Measurements from ENCODE around the gene HBE1. TPM values are rescaled to one million over a fixed set of nuclear protein-coding genes. Genes with fewer than 3 reads are reported as not detected.

HBE1 gene
- total RNA-seq, 2 donors from 2014 or later = not detected

DNA sequence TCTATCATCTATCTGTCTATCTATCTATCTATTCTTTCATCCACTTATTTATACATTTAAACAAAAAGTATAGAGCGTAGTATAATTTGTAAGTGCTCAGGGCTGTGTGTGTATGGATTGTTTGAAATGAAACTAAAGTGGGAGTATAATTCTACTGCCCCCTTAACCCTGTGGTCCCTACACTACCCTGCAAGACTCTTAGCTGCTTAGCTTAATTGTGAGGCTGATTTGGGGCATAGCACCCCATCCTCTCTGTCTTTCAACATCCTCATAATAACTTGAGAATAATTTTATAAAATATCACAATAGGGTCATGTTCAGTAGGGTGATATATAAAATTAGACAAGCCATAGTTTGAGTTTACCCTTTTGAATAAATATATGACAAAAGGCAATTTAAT lies 20.4 kb upstream of the HBE1 start:
- ATAC-seq (replicated peaks) = no peak
- peaks cover 3% of the 10 kb centered on the region for H3K27me3 Mint-ChIP-seq
- H3K27ac Mint-ChIP-seq = no peak overlapping the region
- H3K36me3 Mint-ChIP-seq (ENCODE audit: low read depth) = no peaks in the 10 kb centered on the region
- no peaks in the 10 kb centered on the region for H3K4me1 Mint-ChIP-seq
- H3K4me3 Mint-ChIP-seq = no peak overlapping the region
- no peaks in the 10 kb centered on the region for H3K9me3 Mint-ChIP-seq

DNA sequence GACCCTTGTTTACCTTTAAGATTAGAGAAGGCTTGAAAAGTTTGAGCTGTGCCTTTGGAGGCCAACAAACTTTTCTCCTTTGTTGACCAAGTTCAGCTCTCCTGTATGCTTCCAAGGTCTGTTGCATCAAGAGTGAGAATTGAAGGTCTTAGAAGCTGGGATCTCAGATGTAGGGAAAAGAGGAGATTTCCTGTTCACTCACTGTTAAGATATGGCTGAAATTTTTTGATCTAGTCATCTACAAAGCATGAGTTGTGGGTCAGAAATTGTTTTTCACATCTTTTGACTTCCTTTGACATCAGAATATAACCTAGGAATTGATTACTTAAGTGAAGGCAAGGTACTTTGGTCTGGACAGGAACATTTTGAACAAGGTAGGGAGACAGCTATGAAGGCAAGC lies 20.0 kb upstream of the HBE1 start:
- Mint-ChIP-seq H3K27ac (no peak overlapping the region), H3K36me3 (ENCODE audit: low read depth) (no peaks in the 10 kb centered on the region), H3K4me1 (no peaks in the 10 kb centered on the region), H3K4me3 (no peak overlapping the region), H3K27me3 (peaks cover 6% of the 10 kb centered on the region), H3K9me3 (no peaks in the 10 kb centered on the region)
- ATAC-seq (replicated peaks) = no peak

DNA sequence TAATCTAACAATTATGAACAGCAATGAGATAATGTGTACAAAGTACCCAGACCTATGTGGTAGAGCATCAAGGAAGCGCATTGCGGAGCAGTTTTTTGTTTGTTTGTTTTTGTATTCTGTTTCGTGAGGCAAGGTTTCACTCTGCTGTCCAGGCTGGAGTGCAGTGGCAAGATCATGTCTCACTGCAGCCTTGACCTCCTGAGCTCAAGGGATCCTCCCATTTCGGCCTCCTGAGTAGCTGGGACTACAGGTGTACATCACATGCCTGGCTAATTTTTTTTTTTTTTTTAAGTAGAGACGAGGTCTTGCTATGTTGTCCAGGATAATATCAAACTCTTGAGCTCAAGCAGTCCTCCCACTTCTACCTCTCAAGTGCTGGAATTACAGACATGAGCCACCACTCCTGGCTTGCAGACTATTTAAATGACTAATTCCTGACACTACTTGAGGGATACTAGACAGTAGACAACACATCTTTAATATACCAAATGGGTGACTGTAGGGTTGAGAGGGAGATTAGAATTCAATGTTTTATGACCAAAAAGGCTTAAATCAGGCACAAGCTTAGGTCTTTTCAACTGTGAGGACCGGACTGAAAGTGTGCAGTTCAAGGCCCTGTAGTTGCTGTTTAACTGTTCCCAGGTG lies 19.3 kb upstream of the HBE1 start:
- no peak for ATAC-seq (replicated peaks)
- Mint-ChIP-seq H3K4me1 (no peaks in the 10 kb centered on the region), H3K9me3 (no peaks in the 10 kb centered on the region), H3K27ac (no peak overlapping the region), H3K27me3 (peaks cover 6% of the 10 kb centered on the region), H3K36me3 (ENCODE audit: low read depth) (no peaks in the 10 kb centered on the region), H3K4me3 (no peak overlapping the region)

DNA sequence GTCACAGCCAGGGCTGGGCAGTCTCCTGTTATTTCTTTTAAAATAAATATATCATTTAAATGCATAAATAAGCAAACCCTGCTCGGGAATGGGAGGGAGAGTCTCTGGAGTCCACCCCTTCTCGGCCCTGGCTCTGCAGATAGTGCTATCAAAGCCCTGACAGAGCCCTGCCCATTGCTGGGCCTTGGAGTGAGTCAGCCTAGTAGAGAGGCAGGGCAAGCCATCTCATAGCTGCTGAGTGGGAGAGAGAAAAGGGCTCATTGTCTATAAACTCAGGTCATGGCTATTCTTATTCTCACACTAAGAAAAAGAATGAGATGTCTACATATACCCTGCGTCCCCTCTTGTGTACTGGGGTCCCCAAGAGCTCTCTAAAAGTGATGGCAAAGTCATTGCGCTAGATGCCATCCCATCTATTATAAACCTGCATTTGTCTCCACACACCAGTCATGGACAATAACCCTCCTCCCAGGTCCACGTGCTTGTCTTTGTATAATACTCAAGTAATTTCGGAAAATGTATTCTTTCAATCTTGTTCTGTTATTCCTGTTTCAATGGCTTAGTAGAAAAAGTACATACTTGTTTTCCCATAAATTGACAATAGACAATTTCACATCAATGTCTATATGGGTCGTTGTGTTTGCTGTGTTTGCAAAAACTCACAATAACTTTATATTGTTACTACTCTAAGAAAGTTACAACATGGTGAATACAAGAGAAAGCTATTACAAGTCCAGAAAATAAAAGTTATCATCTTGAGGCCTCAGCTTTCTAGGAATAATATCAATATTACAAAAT lies 18.6 kb upstream of the HBE1 start:
- no peaks in the 10 kb centered on the region for H3K4me1 Mint-ChIP-seq
- H3K36me3 Mint-ChIP-seq (ENCODE audit: low read depth) = no peaks in the 10 kb centered on the region
- no peak overlapping the region for H3K27ac Mint-ChIP-seq
- no peak overlapping the region for H3K4me3 Mint-ChIP-seq
- H3K27me3 Mint-ChIP-seq = peaks cover 6% of the 10 kb centered on the region
- no peaks in the 10 kb centered on the region for H3K9me3 Mint-ChIP-seq
- no peak for ATAC-seq (replicated peaks)

DNA sequence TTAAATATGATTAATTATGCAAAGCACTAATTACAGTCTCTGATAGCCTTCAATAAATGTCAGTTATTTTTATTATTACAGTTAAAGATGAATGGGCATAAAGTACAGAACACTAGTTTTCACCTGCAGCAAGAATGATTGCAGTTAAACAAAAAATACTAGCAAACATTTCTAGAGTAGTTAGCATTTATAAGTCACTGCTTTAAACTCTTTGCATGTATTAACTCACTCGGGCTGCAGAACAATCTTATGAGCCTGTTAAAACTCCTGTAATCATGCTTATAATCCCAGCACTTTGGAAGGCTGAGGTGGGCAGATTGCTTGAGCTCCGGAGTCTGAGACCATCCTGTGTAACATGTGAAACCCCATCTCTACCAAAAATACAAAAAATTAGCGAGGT lies 17.2 kb upstream of the HBE1 start:
- H3K4me3 Mint-ChIP-seq = no peak overlapping the region
- H3K27me3 Mint-ChIP-seq = peaks cover 6% of the 10 kb centered on the region
- no peak for ATAC-seq (replicated peaks)
- no peaks in the 10 kb centered on the region for H3K36me3 Mint-ChIP-seq (ENCODE audit: low read depth)
- no peaks in the 10 kb centered on the region for H3K4me1 Mint-ChIP-seq
- H3K27ac Mint-ChIP-seq = no peak overlapping the region
- H3K9me3 Mint-ChIP-seq = no peaks in the 10 kb centered on the region

DNA sequence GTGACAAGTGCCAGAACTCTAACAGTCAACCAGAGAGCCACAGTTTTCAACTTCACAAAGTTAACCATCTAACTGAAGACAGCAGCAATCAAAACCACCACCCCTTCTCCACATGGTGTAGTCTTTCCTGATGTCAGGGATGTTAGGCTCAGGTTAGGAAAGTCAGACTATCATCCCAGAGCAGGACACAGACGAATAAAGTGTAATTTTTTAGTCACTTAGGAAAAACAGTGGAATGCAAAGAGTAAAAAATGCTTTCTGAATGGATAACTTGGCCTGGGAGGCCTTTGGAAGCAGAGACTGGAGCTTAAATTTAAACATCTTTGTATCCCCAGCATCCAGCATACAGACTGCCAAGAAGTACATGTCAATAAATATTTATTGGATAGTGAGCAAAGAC lies 16.6 kb upstream of the HBE1 start:
- ATAC-seq (replicated peaks) = no peak
- Mint-ChIP-seq H3K4me1 (no peaks in the 10 kb centered on the region), H3K9me3 (no peaks in the 10 kb centered on the region), H3K27me3 (peaks cover 6% of the 10 kb centered on the region), H3K27ac (no peak overlapping the region), H3K4me3 (no peak overlapping the region), H3K36me3 (ENCODE audit: low read depth) (no peaks in the 10 kb centered on the region)

DNA sequence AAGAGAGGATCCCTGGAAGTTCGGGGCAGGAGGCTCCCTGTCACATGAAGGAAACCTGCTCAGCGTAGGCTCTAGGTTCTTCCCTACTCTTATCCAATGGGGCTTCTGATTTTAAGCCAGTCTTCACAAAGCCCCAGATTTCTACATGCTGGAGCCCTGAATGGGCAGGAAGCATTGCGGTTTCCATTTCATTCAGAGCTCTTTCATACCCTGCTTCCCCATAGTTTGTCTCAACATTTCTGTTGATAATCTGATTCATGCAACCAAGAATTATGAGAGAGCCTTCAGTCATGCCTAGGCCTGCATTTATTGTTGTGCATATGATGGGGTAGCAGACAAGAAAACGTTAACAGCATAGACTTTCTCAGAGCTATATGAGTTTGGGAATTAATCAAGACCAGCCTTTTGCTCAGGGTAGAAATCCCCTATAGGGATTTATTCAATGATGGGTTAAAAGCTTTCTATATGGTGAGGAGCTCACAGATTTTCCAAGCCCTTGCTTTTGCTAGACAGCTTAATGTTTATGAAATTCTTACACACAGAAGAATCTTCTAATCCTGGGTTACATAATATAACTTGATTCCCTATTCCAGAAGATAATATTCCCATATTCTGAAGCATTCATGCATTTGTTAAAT lies 16.1 kb upstream of the HBE1 start:
- no peaks in the 10 kb centered on the region for H3K4me1 Mint-ChIP-seq
- H3K36me3 Mint-ChIP-seq (ENCODE audit: low read depth) = no peaks in the 10 kb centered on the region
- no peak overlapping the region for H3K27ac Mint-ChIP-seq
- H3K4me3 Mint-ChIP-seq = no peak overlapping the region
- peaks cover 6% of the 10 kb centered on the region for H3K27me3 Mint-ChIP-seq
- no peak for ATAC-seq (replicated peaks)
- H3K9me3 Mint-ChIP-seq = no peaks in the 10 kb centered on the region

DNA sequence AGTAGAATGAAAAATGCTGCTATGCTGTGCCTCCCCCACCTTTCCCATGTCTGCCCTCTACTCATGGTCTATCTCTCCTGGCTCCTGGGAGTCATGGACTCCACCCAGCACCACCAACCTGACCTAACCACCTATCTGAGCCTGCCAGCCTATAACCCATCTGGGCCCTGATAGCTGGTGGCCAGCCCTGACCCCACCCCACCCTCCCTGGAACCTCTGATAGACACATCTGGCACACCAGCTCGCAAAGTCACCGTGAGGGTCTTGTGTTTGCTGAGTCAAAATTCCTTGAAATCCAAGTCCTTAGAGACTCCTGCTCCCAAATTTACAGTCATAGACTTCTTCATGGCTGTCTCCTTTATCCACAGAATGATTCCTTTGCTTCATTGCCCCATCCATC lies 14.9 kb upstream of the HBE1 start:
- no peak overlapping the region for H3K27ac Mint-ChIP-seq
- no peak for ATAC-seq (replicated peaks)
- no peak overlapping the region for H3K4me3 Mint-ChIP-seq
- peaks cover 6% of the 10 kb centered on the region for H3K27me3 Mint-ChIP-seq
- H3K4me1 Mint-ChIP-seq = no peaks in the 10 kb centered on the region
- no peaks in the 10 kb centered on the region for H3K9me3 Mint-ChIP-seq
- H3K36me3 Mint-ChIP-seq (ENCODE audit: low read depth) = no peaks in the 10 kb centered on the region

DNA sequence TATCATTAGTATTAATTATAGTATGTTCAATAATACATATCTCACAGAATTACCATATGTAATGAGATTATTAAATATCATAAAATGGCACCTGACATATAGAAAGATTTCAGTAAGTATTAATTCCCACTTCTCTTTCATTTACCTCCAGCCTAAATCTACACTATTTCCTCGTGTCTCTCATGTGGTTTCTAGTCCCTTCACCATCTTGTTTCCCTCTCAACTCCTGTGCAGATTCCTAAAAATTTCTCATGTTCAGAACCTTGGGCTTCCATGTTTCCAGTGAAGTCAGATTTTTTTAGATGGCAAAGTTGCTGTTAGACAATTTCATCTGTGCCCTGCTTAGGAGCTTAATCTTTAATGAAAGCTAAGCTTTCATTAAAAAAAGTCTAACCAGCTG lies 14.1 kb upstream of the HBE1 start:
- H3K9me3 Mint-ChIP-seq = no peaks in the 10 kb centered on the region
- no peaks in the 10 kb centered on the region for H3K4me1 Mint-ChIP-seq
- no peaks in the 10 kb centered on the region for H3K36me3 Mint-ChIP-seq (ENCODE audit: low read depth)
- peaks cover 6% of the 10 kb centered on the region for H3K27me3 Mint-ChIP-seq
- no peak overlapping the region for H3K4me3 Mint-ChIP-seq
- H3K27ac Mint-ChIP-seq = no peak overlapping the region
- ATAC-seq (replicated peaks) = no peak

DNA sequence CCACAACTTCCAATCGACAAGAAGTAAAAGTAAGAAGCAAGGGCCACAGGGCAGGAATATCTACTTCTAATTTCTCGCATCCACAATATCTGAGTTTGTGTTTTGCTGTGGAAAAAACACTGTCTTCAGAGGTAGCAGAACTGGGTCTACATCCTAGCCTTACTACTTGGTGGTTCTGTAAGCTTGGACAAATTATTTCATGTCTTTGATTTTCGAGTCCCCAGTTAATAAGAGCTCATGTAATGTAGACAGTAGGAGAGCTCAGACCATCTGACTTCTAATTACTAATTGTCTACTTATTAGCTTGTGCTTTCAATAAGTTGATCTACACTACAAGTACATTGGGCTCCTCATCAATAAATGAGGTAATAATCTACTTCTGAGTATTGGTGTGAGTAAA lies 13.3 kb upstream of the HBE1 start:
- Mint-ChIP-seq H3K36me3 (ENCODE audit: low read depth) (no peaks in the 10 kb centered on the region), H3K4me3 (no peak overlapping the region), H3K4me1 (no peaks in the 10 kb centered on the region), H3K9me3 (no peaks in the 10 kb centered on the region), H3K27ac (no peak overlapping the region), H3K27me3 (peaks cover 6% of the 10 kb centered on the region)
- ATAC-seq (replicated peaks) = no peak

DNA sequence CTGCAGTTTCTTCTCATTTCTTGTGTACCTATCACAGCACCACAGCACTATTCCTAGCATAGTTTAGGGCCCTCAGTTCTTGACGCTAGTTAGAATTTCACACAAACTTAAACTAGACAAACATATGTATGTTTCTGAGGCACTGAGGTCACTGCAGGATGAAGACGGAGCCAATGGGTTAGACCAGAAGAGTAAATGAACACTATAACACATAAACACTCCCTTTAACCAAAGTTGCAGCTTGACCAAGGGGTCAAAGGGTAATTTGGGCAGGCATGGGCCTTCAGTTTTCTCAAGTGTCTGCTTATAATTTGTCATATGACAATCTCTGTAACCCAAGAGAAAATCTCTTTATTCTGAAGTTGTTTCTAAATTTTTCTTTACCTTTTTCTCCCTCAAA lies 12.9 kb upstream of the HBE1 start:
- Mint-ChIP-seq H3K9me3 (no peaks in the 10 kb centered on the region), H3K27ac (no peak overlapping the region), H3K27me3 (peaks cover 6% of the 10 kb centered on the region), H3K4me1 (no peaks in the 10 kb centered on the region), H3K36me3 (ENCODE audit: low read depth) (no peaks in the 10 kb centered on the region), H3K4me3 (no peak overlapping the region)
- ATAC-seq (replicated peaks) = no peak

DNA sequence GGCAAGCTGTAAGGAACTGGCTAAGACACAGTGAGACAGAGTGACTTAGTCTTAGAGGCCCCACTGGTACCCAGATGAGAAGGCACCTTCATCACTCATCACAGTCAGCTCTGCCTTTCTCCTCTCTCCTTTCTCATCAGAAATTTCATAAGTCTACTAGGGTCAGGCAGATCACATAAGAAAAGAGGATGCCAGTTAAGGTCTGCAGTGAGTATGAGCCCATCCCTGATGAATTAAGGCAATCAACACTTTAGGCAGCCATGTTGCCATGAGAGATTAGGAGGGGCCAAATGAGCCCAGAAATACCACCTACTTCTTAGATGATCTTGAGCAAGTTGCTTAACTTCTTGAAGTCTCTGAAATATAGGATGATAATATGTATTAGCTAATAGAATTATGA lies 11.9 kb upstream of the HBE1 start:
- Mint-ChIP-seq H3K4me1 (no peaks in the 10 kb centered on the region), H3K4me3 (no peak overlapping the region), H3K27ac (no peak overlapping the region), H3K36me3 (ENCODE audit: low read depth) (no peaks in the 10 kb centered on the region), H3K9me3 (no peaks in the 10 kb centered on the region), H3K27me3 (peaks cover 6% of the 10 kb centered on the region)
- ATAC-seq (replicated peaks) = no peak

DNA sequence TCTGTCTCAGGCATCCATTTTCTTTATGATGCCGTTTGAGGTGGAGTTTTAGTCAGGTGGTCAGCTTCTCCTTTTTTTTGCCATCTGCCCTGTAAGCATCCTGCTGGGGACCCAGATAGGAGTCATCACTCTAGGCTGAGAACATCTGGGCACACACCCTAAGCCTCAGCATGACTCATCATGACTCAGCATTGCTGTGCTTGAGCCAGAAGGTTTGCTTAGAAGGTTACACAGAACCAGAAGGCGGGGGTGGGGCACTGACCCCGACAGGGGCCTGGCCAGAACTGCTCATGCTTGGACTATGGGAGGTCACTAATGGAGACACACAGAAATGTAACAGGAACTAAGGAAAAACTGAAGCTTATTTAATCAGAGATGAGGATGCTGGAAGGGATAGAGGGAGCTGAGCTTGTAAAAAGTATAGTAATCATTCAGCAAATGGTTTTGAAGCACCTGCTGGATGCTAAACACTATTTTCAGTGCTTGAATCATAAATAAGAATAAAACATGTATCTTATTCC lies 10.9 kb upstream of the HBE1 start:
- Mint-ChIP-seq H3K27ac (peak overlapping the region; percentile 55), H3K4me1 (no peaks in the 10 kb centered on the region)
- peak; percentile 87 for ATAC-seq (replicated peaks)

DNA sequence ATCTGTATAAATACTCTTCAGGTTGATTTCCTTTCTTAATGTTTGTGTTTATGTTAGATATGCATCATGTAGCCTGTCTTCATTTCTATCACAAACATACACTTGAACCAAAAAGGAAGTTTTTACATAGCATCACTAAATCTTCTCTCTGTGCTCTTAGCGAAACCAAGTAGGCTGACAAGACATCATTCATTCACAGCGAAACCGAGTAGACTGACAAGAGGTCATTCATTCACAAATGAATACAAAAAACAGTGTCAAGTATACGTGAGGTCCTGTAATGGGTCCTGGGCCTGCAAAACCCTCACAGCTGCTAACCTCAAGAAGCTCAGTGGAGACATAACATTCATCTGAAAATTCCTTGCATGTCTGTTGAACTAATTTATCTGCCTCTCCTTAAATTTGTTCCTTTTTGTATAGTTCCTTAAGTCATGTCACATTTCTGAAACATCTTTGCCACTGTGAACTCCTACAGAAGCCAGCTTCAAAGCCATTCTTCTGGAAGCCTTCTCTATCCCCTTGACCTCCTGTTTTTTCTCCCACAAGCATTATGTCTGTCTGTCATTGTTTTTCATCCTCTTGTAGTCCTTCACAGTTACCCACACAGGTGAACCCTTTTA lies 9.8 kb upstream of the HBE1 start:
- H3K9me3 Mint-ChIP-seq = no peaks in the 10 kb centered on the region
- no peaks in the 10 kb centered on the region for H3K36me3 Mint-ChIP-seq (ENCODE audit: low read depth)
- no peak overlapping the region for H3K27ac Mint-ChIP-seq
- no peaks in the 10 kb centered on the region for H3K4me1 Mint-ChIP-seq
- no peak overlapping the region for H3K4me3 Mint-ChIP-seq
- H3K27me3 Mint-ChIP-seq = no peaks in the 10 kb centered on the region
- ATAC-seq (replicated peaks) = no peak

More for the DNA sequence above, 10.9 kb upstream of the HBE1 start:
- no peaks in the 10 kb centered on the region for H3K36me3 Mint-ChIP-seq (ENCODE audit: low read depth)
- no peaks in the 10 kb centered on the region for H3K9me3 Mint-ChIP-seq
- no peak overlapping the region for H3K4me3 Mint-ChIP-seq
- peaks cover 6% of the 10 kb centered on the region for H3K27me3 Mint-ChIP-seq

All from activated T-helper 17 cell treated with anti-CD3 and anti-CD28 coated beads, Interleukin-2, amount 50 U/mL, for 72 hours (primary cell).